GM18526 (cell line): ENCODE measurements around the gene KCTD1.

Source experiments
- POLR2A ChIP-seq: IDR thresholded peaks from 3 replicates; pipeline ENCODE4 v1.6.1; 2011; ENCODE audit not compliant: insufficient read length; ENCODE audit errors: extremely low read depth

Gene KCTD1

DNA sequence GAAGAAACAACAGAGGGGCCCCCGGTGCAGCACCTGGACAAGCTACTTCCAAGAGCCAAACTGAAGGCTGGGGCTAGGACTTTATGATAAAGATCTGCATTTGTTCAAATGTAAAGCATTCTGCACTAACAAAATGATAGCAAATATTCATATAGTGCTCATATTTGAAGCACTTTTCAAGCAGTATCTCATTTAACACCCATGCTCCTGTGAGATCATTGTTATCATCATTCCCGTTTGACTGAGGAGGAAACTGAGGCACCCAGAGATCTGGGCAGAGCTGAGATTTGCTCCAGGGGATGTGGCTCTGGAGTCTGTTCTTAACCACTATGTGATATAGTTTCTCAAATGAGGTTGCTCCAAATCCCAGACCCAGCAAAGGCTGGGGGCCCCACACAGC, 9.8 kb downstream of the KCTD1 start:
- no peak for TF ChIP-seq POLR2A

DNA sequence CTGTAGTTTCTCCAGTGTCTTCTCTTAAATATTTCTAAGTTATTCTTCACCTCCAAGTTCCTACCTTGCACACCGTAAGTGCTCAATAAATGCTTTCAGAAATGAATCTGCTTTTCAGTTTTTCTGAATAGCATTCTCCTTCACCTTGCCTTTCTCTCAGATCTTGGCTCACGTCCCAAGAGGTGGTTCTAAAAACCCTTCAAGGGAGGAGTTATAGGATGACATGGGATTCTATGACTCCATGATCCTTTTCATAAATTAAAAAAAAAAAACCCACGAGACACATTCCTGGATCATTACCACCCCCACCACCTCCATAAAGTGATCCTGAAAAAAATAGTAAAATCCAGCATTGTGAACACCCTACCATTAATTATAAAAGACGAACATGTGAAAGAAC, 11.7 kb downstream of the KCTD1 start:
- no peak for TF ChIP-seq POLR2A

GRCh38 chr18:26536032-26536431, 12.3 kb downstream of the KCTD1 start:
- no peak for TF ChIP-seq POLR2A

- TF ChIP-seq POLR2A = no peak
Observed at GRCh38 chr18:26535630-26536029, 12.7 kb downstream of the KCTD1 start.

DNA sequence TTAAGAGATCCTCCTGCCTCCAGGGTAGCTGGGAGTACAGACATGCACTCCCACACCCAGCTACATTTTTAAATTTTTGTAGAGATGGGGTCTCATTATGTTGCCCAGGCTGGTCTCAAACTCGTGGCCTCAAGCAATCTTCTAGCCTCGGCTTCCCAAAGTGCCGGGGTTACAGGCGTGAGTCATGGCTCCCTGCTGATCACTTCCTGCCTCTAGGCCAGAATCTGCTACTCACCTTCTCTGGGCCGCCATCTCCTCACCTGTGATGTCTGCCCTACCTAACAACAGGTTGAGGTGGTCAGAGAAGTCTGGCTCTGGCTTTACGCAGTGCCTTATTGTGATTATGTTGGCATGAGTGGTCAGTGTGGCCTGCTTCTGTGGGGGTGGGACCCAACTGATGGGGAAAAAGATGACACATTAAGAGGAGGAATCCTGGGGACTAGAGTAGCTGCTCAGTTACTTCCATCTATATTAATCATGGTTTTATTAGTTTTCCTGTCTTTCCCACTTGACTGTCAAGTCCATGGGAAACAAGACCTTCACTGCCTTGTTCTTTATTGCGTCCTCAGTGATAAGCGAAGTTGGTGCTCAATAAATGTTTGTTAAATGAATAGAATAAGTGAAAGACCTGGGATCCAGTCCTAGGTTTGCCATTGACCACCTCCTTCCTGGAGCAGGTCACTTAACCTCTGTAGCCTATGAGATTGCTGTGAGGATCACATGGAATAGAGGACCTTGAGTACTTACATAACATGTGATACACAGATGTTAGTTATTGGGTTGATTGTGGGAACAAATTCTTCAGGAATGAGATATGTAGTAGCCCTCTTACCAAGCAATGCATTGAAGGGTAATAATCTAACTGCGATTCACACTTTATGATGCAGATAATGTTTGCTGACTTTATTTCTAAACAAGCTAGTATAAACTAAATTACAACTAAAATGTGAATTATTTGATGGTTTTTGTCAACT, 15.7 kb downstream of the KCTD1 start:
- no peak for TF ChIP-seq POLR2A

GRCh38 chr18:26531605-26532298, 16.6 kb downstream of the KCTD1 start:
- TF ChIP-seq POLR2A = no peak

GRCh38 chr18:26526966-26527234, 21.5 kb downstream of the KCTD1 start:
- TF ChIP-seq POLR2A = no peak

DNA sequence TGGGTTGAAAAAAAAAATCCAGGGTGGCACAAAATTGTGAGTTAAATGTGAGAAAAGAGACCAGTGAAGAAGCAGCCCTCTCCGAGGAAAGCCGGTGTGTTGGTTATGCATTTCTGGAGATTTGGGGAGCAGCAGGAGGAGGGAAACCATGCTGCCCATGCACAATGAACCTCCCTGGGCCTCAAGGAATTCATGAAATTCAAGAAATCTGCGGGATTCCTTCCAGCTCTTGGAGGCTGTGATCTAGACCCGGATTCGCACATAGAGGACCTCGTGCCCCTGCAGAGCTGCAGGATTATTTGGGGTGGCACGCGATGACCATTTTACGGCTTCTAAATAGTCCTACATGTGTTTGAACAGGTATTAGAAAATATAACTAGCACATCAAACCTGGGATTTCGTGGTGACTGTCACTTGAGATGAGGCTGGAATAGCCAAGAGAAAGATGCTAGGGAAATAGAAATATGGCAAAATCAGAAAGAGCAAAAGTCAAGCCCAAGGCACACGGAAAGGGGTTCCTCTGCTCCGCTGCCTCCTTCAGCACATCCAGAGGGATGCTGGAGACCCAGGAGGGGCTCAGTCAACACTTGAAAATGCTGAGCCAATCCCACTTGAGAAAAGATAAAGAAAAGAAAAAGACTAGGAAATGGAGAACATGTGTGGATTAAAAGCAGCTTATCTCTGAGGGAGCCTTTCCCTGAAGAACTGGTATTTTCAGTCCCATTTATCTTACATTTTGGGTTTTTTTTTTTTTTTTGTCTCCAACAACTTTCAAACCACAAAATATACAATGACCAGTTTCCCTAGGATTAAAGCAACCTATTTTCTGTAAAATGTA, 22.0 kb downstream of the KCTD1 start:
- TF ChIP-seq POLR2A = no peak

GRCh38 chr18:26524504-26525351, 23.6 kb downstream of the KCTD1 start:
- TF ChIP-seq POLR2A = no peak

- no peak for TF ChIP-seq POLR2A
Observed at GRCh38 chr18:26524002-26524401, 24.4 kb downstream of the KCTD1 start.

GRCh38 chr18:26521617-26522016, 26.7 kb downstream of the KCTD1 start:
- no peak for TF ChIP-seq POLR2A

GRCh38 chr18:26520974-26521373, 27.4 kb downstream of the KCTD1 start:
- no peak for TF ChIP-seq POLR2A

DNA sequence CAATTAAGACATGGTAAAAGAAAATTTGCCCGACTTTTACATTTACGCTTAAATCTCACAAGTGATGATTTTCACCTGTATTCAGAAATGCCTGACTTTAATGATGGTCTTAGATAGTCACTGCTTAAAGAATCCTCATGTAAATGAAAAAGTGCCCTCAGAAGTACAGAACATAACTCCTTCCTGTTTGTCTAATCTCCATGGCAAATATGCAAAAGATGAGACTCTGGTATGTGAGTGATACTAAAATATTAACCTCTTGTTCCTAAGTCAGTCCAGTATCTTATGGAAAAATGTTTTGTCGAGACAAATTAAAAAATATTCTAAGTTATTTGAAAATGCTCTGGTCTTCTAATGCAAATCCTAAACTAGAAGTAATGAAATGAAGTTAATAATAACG, 29.2 kb downstream of the KCTD1 start:
- TF ChIP-seq POLR2A = no peak

- no peak for TF ChIP-seq POLR2A
Observed at GRCh38 chr18:26516964-26517363, 31.4 kb downstream of the KCTD1 start.
